ENCODE data around the gene ANK2. TPM values are rescaled to one million over a fixed set of nuclear protein-coding genes. Genes with fewer than 3 reads are reported as not detected.

The ANK2 gene
- total RNA-seq, 1 donor from 2014 or later, result 58.3 TPM

DNA sequence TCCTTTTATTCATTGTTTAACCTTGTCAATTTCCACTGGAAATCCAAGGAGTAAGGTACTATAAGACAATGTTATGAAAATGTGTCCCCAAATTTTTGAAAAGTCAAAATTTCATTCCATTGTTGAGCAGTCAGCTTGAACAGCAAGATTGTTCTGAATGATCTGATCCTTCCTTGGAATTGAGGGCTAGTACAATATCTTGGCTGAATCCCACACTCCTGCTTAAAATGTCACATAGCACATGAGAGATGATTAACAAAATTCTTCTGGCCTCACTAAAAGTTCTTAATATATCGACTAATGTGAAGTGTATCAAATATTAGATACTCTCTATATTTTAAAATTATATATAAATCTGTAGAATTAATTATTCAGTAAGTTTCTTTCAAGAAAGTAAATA is 104.8 kb downstream of the ANK2 start:
- H3K4me3 Mint-ChIP-seq, result no peak overlapping the region
- no peaks in the 10 kb centered on the region for H3K27me3 Mint-ChIP-seq (ENCODE audit: low read depth)
- no peak overlapping the region for H3K27ac Mint-ChIP-seq (ENCODE audit: unreplicated experiment)
- peaks cover 4% of the 10 kb centered on the region for H3K9me3 Mint-ChIP-seq
- H3K36me3 Mint-ChIP-seq (ENCODE audit: low read depth), result peaks cover 3% of the 10 kb centered on the region
- DNase-seq (ENCODE audit: low read depth, low spot score), result no peak
- peaks cover 4% of the 10 kb centered on the region for H3K4me1 Mint-ChIP-seq
- TF ChIP-seq CTCF (conservative IDR thresholded peaks at IDR 0.05), result no peak

- DNase-seq (ENCODE audit: low read depth, low spot score), result no peak
- Mint-ChIP-seq H3K36me3 (ENCODE audit: low read depth) (no peaks in the 10 kb centered on the region), H3K27me3 (ENCODE audit: low read depth) (no peaks in the 10 kb centered on the region), H3K4me3 (no peak overlapping the region), H3K9me3 (no peaks in the 10 kb centered on the region), H3K4me1 (peaks cover 2% of the 10 kb centered on the region), H3K27ac (ENCODE audit: unreplicated experiment) (no peak overlapping the region)
- TF ChIP-seq CTCF (conservative IDR thresholded peaks at IDR 0.05), result no peak
Observed at GRCh38 chr4:113157086-113157857, 107.8 kb downstream of the ANK2 start.

DNA sequence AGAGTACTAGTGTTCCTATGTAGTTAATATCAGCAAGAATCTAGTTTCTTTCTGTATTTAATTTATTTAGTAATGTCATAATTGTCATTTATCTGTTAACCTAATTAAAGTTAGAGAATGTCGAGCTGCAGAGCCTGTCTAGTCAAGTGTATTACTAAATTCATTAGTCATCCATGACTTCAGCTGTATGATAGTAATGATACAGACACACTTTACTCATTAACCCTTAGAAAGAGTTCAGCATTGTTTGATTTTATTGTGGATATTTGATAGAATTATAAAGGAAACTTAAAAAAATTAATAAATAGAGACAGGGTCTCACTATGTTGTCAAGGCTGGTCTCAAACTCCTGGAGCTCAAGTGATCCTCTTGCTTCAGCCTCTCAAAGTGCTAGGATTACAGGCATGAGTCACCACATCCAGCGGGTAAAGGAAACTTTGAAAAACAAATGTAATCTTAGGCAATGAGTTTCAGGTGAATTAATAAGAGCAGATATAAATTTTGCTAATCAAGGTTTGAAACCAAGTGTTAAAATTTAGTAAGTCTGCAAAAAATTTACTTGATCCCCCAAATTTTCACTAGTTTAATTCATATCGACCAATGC is 110.6 kb downstream of the ANK2 start:
- Mint-ChIP-seq H3K27me3 (ENCODE audit: low read depth) (no peaks in the 10 kb centered on the region), H3K36me3 (ENCODE audit: low read depth) (no peaks in the 10 kb centered on the region), H3K4me3 (no peak overlapping the region), H3K4me1 (no peaks in the 10 kb centered on the region), H3K27ac (ENCODE audit: unreplicated experiment) (no peak overlapping the region), H3K9me3 (no peaks in the 10 kb centered on the region)
- no peak for DNase-seq (ENCODE audit: low read depth, low spot score)
- no peak for TF ChIP-seq CTCF (conservative IDR thresholded peaks at IDR 0.05)

- Mint-ChIP-seq H3K4me1 (no peaks in the 10 kb centered on the region), H3K36me3 (ENCODE audit: low read depth) (no peaks in the 10 kb centered on the region), H3K9me3 (no peaks in the 10 kb centered on the region), H3K27ac (ENCODE audit: unreplicated experiment) (no peak overlapping the region), H3K27me3 (ENCODE audit: low read depth) (no peaks in the 10 kb centered on the region), H3K4me3 (no peak overlapping the region)
- no peak for DNase-seq (ENCODE audit: low read depth, low spot score)
- TF ChIP-seq CTCF (conservative IDR thresholded peaks at IDR 0.05), result no peak
Observed at GRCh38 chr4:113160548-113160947, 111.1 kb downstream of the ANK2 start.

- Mint-ChIP-seq H3K36me3 (ENCODE audit: low read depth) (no peaks in the 10 kb centered on the region), H3K9me3 (no peaks in the 10 kb centered on the region), H3K4me1 (no peaks in the 10 kb centered on the region), H3K27ac (ENCODE audit: unreplicated experiment) (no peak overlapping the region), H3K4me3 (no peak overlapping the region), H3K27me3 (ENCODE audit: low read depth) (no peaks in the 10 kb centered on the region)
- no peak for TF ChIP-seq CTCF (conservative IDR thresholded peaks at IDR 0.05)
- no peak for DNase-seq (ENCODE audit: low read depth, low spot score)
Observed at GRCh38 chr4:113162089-113162488, 112.6 kb downstream of the ANK2 start.
